Inflammatory macrophage (primary cell): ENCODE results near the gene ARHGAP6.

Source experiments
- DNase-seq, 2 donors: peaks; one replicate each; pipeline ENCODE4 v3.0.0-alpha.2; 2020 to 2022

ARHGAP6 gene

DNA sequence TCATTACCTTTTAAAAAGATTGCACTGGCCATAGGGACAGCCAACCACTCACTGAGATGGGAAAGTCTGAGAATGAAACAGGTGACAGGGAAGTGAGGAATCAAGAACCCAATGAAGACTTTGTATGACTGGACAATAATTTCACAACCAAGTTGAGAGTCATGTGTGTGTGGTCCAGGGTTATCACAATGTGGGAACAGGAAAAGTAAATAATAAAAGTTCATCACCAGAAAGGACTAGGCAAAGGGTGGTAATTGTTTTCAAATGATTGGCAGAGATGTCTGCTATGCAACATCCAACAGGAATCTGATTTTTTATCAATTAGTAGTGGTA lies 243.2 kb downstream of the ARHGAP6 start:
- DNase-seq, result no peak

DNA sequence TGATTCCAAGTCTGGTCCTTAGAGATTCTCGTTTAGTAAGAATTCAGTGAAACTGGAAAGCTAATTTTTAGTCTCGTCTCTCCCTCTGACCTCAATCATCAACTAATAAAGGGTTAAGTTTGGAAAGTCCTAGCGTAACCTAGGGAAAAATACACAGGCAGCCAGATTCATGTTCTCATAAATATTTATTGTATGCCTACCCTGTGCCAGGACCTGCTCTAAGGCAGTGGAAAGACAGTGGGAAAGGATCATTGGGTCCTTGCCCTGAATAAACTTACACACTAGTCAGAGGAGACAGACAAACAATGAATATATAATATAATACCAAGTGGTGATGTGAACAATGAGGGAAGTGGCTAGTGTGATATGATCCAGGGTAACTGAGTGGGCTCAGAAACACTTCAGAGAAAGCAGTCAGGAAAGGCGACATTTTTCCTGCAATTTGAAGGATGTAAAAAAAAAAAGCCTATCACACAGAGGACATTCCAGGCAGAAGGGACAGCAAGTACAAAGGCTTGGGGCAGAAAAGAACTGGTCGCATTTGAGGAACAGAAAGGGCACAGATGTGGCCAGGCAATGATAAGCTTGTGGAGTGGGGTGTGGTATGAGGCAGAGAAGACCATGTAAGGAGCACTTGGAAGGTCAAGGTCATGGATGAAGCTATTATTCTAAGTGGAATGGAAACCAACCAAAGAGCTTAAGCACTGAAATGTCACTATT lies 243.8 kb downstream of the ARHGAP6 start:
- no peak for DNase-seq

DNA sequence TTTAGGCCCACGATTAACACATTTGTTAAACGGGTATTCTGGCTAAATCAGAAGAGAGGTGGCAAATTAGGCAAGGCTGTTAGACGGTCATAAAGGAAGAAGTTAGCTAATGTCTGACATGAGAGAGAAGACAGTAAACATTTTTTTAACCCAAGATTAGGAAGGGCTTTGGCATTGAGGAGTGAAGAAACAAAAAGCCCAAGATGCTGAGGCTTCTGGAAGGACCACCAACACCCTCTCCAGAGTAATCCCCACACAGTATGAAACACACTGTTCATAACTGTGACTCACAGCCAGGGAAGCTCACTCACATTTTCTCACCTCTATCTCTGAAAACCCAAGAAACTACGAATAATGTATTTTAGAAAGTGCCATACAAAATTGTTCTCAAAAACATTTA lies 244.9 kb downstream of the ARHGAP6 start:
- DNase-seq, result peak; percentile 24 to 59

DNA sequence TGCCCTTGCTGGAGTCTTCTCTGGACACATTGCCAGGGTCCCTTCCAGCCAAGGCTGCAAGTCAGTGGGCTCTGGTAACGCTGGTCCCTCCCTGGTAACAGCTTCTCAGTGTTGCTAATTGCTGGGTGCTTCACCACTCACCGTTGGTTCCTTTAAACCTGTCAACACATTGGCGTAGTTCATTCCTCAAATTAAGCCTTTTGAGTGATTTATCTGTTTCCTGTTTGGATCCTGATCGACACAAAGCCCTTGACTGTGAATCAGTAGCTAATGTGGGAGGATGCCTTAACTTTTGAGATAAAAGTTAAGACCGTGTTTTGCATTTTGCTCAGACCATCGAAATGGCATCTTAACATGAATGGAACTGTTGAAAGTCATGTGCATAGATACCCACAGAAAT lies 246.6 kb downstream of the ARHGAP6 start:
- no peak for DNase-seq

DNA sequence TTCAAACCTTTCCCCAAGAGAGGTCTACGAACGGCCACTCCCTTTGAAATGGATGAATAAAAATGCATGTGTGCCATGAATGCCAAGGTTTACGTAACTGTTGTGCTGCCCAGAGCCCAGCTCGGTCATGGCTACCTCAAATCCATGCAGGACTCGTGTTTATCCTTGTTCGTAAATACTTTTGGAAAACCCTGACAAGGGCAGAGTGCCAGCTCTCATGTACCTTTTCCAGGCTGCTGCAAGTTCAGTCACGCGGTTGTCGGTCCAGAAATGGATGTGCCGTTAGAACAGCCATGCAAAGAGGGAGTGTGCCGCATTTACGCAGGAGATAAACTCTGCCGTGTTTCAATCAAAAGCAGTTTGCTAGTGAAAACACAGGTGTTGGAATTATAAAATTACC lies 249.1 kb downstream of the ARHGAP6 start:
- no peak for DNase-seq

DNA sequence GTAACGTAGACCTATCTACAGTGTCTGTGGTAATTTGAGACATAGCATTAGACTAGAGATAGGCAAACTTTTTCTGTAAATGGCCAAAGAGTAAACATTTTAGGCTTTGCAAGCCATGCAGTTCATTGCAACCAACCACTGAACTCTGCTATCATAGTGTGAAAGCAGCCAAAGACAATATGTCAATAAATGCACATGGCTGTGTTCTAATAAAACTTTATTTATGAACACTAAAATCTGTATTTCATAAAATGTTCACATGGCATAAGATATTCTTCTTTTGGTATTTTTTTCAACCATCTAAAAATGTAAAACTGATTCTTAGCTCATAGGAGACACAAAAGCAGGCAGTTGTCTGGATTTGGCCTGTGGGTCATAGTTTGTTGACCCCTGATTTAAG lies 251.6 kb downstream of the ARHGAP6 start:
- DNase-seq, result no peak

DNA sequence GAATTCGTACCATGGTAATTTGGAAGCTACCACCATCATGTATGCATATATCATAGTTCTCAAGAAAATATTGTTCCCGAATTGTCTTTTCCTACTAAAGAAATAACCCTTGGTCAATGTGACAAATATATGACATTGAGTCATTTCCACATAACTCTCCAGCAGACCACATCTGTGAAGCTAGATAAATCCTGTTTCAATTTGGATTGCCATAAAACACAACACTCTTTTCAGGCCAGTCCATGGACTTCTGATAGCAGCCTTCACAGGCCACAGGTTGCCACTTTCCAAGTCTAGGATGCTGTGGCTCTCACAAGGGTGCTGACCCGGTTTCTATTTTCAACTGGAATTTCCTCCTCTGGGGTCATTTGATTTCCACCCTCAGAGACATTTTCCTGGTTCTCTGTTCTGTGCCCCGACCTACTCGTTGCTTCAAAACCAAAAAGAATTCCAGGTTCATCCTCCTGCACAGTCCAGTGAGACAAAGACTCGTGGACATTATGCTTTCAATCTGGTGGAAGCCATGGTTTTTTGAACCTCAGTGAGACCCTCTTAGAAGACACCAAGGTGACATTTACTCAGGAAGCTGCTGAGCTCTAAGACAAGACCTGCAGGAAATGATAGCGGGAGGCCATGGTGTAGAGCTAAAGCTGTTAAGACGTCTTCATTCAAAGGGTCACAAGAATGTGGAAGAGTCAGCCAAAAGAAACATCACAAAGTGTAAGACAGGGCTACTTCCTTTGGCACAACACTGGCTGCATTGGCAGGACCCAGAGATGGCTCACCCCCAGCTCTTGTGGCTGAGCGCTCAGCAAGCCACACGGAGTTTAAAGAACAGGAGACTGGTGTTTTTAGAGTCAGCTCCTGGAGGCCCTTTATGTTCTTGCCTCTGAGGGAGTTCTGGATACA lies 252.8 kb downstream of the ARHGAP6 start:
- no peak for DNase-seq

DNA sequence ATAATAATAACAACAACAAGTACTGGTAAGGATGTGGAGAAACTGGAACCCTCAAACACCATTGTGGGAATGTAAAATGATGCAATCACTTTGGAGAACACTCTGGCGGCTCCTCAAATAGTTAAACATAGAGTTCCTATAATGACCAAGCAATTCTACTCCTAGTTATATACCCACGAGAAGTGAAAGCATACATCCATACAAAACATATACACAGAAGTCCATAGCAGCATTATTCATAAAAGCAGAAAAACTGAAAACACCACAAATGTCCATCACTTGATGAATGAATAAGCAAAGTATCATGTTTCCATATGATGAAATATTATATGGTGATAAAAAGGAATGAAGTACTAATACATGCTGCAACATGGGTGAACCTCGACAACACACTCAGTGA lies 255.8 kb downstream of the ARHGAP6 start:
- no peak for DNase-seq

DNA sequence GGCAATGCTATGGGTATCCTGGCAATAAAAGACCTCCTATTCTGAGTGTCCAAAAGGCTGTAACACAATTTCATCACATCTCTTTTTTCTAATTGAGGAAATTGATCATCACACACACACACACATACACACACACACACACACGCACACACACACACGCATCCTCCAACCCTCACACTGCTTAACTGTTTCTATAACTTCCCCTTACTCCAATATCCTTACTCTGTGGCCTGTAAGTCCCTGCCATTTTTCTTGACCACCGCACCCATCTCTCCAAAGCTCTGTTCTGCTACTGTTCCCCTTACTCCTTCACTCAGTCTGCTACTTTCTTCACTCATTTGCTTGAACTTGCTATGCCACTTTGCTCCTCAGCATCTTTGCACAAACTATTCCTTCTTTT lies 256.9 kb downstream of the ARHGAP6 start:
- DNase-seq, result no peak

DNA sequence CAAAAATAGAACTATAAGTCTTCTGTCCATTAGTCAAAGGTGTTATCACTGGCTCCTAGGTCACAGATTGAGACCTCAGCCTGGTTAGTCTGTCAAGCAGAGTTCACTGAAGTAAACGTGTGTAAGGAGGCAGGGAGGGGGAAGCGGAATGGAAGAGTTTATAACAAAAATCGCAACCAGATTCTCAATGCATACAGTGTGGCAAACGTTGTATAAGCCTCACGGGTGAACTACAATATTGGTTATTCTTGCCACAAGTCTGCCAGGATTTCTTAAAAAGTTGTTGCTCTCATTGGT lies 257.7 kb downstream of the ARHGAP6 start:
- no peak for DNase-seq

DNA sequence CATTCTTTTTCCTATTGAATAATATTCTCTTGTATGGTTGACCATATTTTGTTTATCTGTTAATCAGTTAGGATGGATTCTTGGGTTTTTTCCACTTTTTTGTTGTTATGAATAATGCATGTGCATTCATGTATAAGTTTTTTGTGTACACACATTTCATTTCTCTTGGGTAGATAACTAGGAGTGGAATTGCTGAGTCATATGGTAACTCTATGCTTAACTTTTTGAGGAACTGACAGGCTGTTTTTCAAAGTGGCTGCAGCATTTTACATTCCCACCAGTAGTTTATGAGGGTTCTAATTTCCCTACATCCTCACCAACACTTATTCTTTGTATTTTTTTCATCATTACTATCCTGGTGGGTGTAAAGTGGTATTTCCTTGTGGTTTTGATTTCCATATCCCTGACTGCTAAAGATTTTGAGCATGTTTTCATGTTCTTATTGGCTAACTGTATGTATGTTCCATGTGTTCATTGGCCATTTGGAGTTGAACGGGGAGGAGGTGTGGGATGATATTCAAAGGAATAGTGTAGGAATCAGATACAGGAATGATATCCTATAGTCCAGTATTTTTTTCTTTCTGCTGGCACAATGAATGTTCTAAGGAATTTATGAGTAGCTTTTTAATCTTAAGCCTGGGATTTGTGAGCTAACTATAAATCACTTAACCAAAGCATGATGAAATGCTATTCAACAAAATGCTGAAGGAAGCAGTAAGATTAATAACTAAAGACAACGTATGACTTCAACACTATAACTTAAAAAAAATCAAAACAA lies 258.2 kb downstream of the ARHGAP6 start:
- peak in 1 of 2 donors; percentile 37 for DNase-seq

DNA sequence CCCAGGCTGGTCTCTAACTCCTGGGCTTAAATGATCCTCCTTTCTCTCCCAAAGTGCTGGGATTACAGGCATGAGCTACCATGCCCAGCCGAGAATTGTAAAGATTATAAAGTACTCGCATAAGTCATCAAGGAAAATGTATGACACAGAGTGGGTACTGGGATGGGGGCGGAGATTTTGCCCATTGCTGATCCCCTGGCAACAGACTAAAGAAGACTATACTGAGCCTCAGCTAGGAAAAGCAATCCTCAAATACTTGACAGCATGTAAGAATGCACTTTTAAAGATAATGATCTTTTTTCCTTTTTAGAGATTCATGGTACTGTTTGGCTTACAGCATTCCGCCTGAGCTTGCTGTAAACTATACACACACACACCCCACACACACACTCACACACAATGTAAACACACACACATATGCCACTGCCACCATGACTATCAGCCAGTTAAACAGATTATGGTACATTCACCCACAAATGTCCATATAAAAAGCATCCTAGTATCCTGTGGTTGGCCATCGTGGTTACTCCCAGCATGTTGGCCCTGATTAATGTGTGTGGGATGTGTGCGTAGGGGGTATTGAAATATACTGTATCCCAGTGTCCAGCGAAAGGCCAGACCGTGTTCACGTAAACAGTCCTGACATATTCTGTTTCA lies 259.5 kb downstream of the ARHGAP6 start:
- DNase-seq, result no peak

DNA sequence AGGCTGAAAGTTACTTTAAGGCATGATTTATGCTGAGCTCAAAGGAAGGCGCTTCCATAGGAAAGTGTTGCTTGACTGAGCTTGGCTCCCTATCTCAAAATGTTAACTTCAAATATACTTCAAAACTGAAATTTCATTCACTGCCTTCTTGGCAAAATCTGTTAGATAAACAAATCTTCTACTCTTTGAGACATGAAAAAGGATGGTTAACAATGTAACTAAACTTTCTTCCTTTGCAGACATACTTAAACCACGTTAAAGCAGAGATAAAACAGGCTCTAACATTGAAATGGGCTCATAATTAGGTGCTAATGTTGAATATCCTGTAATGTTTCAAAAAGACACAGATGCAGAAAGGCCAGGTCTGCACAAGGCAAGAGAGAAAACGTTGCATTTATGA lies 262.1 kb downstream of the ARHGAP6 start:
- no peak for DNase-seq

DNA sequence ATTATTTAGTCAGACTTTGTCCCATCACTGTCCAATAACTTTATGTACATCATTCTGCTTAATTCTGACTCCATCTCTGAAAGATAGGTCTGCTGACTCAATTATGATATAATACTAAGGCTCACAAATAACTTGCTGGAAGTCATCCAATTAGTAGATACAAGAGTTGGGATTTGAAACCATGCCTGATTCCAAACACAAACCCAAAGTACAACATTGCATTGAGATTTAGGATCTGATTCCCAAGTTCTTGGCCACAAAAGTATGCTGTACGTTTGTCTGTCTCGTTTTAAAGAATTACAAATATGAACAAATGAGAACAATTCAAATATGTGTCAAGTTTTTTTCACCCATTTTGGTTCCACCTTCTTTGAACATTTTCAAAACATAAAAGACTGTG lies 263.8 kb downstream of the ARHGAP6 start:
- no peak for DNase-seq

DNA sequence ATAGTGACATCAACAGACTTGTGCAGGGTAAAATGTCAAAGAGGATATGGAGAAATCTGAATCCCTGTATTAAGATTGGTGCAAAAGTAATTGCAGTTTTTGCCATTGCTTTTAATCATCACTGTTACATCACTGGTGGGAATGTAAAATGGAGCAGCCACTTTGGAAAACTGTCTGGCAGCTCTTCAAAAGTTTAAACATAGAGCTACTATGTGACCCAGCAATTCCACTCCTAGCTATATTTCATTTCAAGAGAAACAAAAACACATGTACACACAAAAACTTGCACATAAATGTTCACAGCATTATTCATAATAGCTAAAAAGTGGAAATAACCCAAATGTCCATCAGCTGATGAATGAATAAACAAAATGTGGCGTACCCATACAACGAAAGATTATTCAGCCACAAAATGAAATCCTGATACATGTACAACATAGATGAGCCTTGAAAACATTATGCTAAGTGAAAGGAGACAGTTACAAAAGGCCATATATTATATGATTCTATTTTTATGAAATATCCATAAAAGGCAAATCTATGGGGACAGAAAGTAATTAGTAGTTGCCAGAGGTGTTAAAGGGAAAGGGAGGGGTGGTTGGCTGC lies 266.1 kb downstream of the ARHGAP6 start:
- DNase-seq, result no peak

DNA sequence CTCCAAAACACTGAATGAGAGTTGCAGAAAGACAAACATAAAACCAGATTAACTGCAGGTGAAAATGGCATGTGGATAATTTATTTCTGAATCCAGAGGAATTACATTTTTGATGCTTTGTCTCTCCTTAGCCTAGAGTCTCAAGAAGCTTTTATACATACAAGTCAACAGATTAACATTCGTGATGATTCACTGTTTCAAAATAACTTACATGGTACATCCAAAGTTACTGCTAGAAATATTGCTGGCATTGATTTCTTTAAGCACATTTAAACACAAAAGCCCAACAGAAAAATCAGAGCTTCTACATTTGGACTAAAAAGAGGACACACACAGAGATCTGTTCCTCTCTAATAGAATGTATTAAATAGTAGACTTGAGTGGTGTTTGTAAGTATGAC lies 266.9 kb downstream of the ARHGAP6 start:
- no peak for DNase-seq

DNA sequence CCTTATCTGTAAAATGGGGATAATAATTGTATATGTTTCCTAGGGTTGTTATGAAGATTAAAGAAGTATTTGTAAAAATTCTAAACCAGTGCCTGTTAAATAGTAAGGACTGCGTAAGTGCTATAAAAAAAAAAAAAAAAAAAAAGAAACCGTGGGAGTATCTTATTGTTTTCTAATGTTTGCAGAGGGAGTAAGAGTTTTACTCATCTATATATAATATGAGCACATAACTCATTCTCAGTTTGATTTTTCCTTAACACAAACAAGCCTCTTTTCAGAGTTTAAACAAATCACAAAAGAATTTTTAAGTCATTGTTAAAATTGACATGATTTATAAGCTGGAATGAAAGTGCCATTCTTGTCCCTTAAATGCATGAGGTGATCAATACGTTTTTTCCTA lies 267.6 kb downstream of the ARHGAP6 start:
- no peak for DNase-seq

DNA sequence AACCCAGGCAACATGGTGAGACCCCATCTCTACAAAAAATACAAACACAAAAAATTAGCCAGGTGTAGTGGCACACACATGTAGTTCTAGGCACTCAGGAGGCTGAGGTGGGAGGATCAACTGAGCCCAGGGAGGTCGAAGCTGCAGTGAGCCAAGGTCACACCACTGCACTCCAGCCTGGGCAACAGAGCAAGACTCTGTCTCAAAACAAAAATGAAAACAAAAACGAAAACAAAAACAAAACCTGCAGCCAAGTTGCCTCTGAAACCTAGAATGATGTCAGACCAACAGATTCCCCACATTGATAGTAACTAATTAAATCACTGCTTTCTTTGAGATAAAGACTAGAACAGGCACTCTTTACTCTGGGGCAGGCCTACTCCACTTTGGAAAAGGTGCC lies 268.0 kb downstream of the ARHGAP6 start:
- DNase-seq, result no peak

DNA sequence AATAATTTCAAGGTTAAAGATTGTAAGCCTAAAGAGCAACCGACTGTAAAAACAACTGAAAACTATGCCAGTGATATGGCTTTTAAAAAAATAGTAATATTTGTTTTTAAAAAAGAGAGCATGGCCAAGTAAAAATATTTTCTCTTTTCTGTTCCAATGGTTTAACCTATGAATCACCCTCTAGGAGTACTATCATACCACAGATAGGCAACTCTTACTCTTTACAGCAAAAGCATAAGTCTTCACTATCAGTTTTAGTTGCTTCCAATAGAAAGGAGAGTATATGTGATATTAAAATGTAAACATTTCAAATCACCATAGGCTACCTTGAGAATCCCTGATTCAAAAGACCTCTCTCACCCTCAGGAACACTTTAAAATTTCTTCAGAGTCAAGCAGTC lies 269.9 kb downstream of the ARHGAP6 start:
- no peak for DNase-seq

DNA sequence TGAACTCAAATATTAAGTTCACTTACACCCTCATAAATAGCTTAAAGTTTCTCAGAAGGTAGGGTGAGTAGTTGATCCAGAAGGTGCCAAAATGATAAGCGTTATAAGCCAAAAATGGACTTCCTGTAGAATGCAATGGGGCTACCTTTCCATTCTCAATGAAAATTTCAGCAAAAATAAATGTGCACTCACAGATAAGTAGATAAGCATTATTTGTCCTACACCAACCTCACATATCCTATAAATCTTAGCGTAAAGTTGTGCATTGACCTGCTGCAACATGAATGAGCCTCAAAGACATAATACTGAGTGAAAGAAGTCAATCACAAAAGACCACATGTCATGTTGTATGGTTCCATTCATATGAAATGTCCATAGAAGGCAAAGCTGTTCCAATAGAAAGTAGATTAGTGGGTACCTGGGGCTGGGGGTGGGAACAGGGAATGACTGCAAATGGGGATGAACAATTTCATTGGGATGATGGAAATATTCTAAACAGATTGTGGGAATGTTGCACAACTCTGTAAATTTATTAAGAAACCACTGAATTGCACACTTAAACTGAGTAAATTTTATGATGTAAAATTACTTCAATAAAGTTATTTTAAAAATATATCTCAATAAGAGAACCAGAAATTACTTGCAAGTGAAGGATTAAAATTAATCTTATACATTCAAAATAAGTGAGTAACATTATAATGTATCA lies 271.6 kb downstream of the ARHGAP6 start:
- DNase-seq, result no peak

DNA sequence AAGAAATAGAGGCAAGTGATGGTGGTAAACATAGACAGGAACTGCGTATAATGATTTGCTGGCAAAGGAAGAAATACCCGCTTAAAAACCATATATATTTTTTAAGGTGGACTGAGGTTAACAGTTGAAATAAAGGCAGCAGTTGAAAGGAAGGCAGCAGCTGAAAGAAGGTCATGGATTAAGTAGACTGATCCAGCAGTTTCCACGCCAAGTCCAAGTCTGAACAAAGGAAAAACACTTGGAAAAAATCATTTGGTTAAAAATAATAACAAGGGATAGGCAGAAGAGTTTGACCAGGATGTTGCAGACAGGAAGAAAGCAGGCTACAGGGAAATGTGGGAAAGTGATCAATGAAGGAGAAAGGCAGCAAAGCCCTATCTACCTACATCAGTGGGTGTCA lies 278.9 kb downstream of the ARHGAP6 start:
- no peak for DNase-seq

DNA sequence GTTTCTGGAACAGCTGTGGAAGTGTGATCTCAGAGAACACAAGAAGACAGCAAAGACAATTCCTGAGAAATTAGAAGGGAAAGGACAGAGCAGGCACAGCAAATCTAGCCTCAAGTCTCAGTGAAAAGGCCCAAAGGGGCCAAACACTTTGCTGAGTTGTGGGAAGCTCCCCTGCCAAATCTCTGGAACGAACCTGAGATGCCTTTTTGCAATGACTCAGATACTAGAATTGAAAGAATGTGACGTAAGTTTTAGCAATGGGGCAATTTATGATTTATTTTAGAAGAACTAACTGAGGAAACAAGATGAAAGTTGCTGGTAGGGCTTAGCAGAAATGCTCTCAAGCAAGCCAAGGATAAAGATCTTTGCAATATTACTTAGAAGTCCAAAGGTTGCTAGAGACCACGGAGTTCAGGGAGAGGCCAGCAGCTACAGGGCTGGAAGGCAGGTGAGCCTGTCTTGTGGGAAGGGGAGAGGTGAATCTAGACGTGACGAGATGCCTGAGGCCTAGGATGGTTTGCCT lies 279.7 kb downstream of the ARHGAP6 start:
- DNase-seq, result peak in 1 of 2 donors; percentile 11
